GM12874 (cell line): ENCODE measurements around the gene GRIP1.

ENCODE experiments used
- CTCF ChIP-seq: IDR thresholded peaks from 2 replicates; pipeline ENCODE4 v1.5.1; 2011; ENCODE audit warnings: low read depth, mild to moderate bottlenecking, control low read depth, low read length, moderate library complexity; ENCODE audit not compliant: insufficient read depth

The GRIP1 gene

GRCh38 chr12:66678338-66679275 lies at the start of gene GRIP1:
Gene GRIP1 (minus strand): TSS chr12:66679076. CDS start chr12:66678904, 172 bp downstream.
- TF ChIP-seq CTCF = no peak

DNA sequence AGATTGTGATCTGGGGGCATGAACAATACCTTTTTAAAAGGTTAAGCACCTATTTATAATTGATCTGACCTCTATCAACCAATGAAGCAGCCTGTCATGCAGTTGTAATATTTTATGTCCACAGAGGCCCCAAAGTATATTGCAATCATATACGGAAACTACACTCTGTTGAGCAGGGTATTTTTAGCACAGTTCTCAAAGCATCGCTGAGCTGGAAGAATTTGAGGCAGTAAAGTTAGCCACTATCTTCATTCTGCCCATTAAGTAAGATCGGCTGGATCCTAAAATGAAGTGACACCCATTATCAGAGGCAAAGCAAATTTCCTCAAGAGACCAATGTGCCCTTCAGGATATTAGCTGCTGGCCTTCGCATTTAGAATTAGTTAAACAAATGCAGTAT lies 47.7 kb upstream of the GRIP1 start:
- TF ChIP-seq CTCF = no peak

- TF ChIP-seq CTCF = no peak
Measured at GRCh38 chr12:66725031-66725430, 46.2 kb upstream of the GRIP1 start.

GRCh38 chr12:66724616-66725015 lies 45.7 kb upstream of the GRIP1 start:
- no peak for TF ChIP-seq CTCF

- TF ChIP-seq CTCF = no peak
Measured at GRCh38 chr12:66724026-66724425, 45.1 kb upstream of the GRIP1 start.

GRCh38 chr12:66719862-66720261 lies 41.0 kb upstream of the GRIP1 start:
- no peak for TF ChIP-seq CTCF

GRCh38 chr12:66717036-66717673 lies 38.3 kb upstream of the GRIP1 start:
- TF ChIP-seq CTCF = no peak
